Transverse colon (tissue), 4 donors: Measurements from ENCODE around the gene POLG.

Source experiments
- CTCF ChIP-seq, 5 experiments: fragments of 200-600 bp in 3 of 5; fragments of 450-650 bp in 2 of 5; sonication (generic) in 3 of 5; IDR thresholded peaks; 1 replicate in 2 of 5; 2 replicates in 3 of 5; pipeline ENCODE4 v1.5.1; 2016 to 2017; ENCODE audit warnings: antibody characterized with exemption in 5 of 5, inconsistent platforms in 3 of 5, mild to moderate bottlenecking in 2 of 5, moderate library complexity in 1 of 5
- POLR2A ChIP-seq: fragments of 450-650 bp; IDR thresholded peaks from one replicate; pipeline ENCODE4 v1.6.1; 2016; ENCODE audit warnings: antibody characterized with exemption, mild to moderate bottlenecking, moderate library complexity
- POLR2AphosphoS5 ChIP-seq, 3 donors: sonication (generic); formaldehyde crosslinking; IDR thresholded peaks; one replicate each; pipeline ENCODE4 v1.6.1; 2016; ENCODE audit warnings: antibody characterized with exemption in 3 of 3

GRCh38 chr15:89369341-89369947 is 34.8 kb upstream of the POLG start:
- TF ChIP-seq CTCF (IDR thresholded peaks at IDR 0.05) (no peak), POLR2A (no peak), POLR2AphosphoS5 (IDR thresholded peaks at IDR 0.05) (no peak)
